PC-3 (cell line): ENCODE results near the gene CARD11.

Experiments
- EZH2 ChIP-seq: fragments of 300-600 bp; sonication (generic); IDR thresholded peaks from one replicate; pipeline ENCODE4 v1.6.1; 2017; ENCODE audit warnings: antibody characterized with exemption, mild to moderate bottlenecking, low read length; ENCODE audit not compliant: unreplicated experiment
- EZH2phosphoT487 ChIP-seq: fragments of 300-600 bp; sonication (generic); IDR thresholded peaks from 2 replicates; pipeline ENCODE4 v1.6.1; 2018; ENCODE audit warnings: mild to moderate bottlenecking, antibody characterized with exemption, low read length, borderline replicate concordance
- TF ChIP-seq, protein P1 (sequence below): fragments of 300-600 bp; sonication (generic); conservative IDR thresholded peaks from 2 replicates; pipeline ENCODE4 v1.5.1; 2017; ENCODE audit warnings: antibody characterized with exemption, low read depth, mild to moderate bottlenecking, low read length

- TF ChIP-seq, protein P1, sequence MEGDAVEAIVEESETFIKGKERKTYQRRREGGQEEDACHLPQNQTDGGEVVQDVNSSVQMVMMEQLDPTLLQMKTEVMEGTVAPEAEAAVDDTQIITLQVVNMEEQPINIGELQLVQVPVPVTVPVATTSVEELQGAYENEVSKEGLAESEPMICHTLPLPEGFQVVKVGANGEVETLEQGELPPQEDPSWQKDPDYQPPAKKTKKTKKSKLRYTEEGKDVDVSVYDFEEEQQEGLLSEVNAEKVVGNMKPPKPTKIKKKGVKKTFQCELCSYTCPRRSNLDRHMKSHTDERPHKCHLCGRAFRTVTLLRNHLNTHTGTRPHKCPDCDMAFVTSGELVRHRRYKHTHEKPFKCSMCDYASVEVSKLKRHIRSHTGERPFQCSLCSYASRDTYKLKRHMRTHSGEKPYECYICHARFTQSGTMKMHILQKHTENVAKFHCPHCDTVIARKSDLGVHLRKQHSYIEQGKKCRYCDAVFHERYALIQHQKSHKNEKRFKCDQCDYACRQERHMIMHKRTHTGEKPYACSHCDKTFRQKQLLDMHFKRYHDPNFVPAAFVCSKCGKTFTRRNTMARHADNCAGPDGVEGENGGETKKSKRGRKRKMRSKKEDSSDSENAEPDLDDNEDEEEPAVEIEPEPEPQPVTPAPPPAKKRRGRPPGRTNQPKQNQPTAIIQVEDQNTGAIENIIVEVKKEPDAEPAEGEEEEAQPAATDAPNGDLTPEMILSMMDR: no peak
- TF ChIP-seq EZH2: no peak
- TF ChIP-seq EZH2phosphoT487: no peak
Measured at GRCh38 chr7:3011211-3011852, 32.3 kb downstream of the CARD11 start.
